Omental fat pad (tissue), 4 donors: ENCODE results near the gene PPP1R18. TPM values are rescaled to one million over a fixed set of nuclear protein-coding genes. Genes with fewer than 3 reads are reported as not detected.
"Not testable (repeated sequence)": the region's sequence is repeated elsewhere in the genome, so short reads cannot be mapped to it uniquely, and the experiment has no call there.

Experiments used
- ATAC-seq: fragments of 150-250 bp; one replicate; pipeline ENCODE4 v1.9.1; 2016; ENCODE audit warnings: mild to moderate bottlenecking, moderate library complexity; ENCODE audit not compliant: low FRiP score
- DNase-seq: peaks from one replicate; pipeline ENCODE4 v3.0.0-alpha.2; 2019; ENCODE audit warnings: low spot score
- CTCF ChIP-seq, 3 donors: fragments of 450-650 bp; IDR thresholded peaks; one replicate each; pipeline ENCODE4 v1.5.1; 2016 to 2017; ENCODE audit warnings: antibody characterized with exemption in 3 of 3, mild to moderate bottlenecking in 3 of 3, moderate library complexity in 2 of 3
- total RNA-seq, 4 donors: library from RNA; depleted of rRNA; stranded (reverse); fragments of >200 nt; gene quantifications; one replicate each; pipeline ENCODE4 v1.1.0, GENCODE V29; 2016

The PPP1R18 gene
- total RNA-seq, 4 donors from 2014 or later = 25.5 to 55.7 (median 43.4) TPM

GRCh38 chr6:30726506-30727413 lies 40.3 kb upstream of the PPP1R18 start:
- no peak for ATAC-seq
- TF ChIP-seq CTCF (IDR thresholded peaks at IDR 0.05) = no peak
- DNase-seq = no peak

GRCh38 chr6:30725713-30726505 lies 39.5 kb upstream of the PPP1R18 start:
- no peak for ATAC-seq
- no peak for DNase-seq
- no peak for TF ChIP-seq CTCF (IDR thresholded peaks at IDR 0.05)

- ATAC-seq (no peak), DNase-seq (no peak)
- TF ChIP-seq CTCF (IDR thresholded peaks at IDR 0.05) = no peak
Measured at GRCh38 chr6:30724906-30725667, 38.6 kb upstream of the PPP1R18 start.

GRCh38 chr6:30723843-30724741 lies 37.6 kb upstream of the PPP1R18 start:
- not testable (repeated sequence) for ATAC-seq, DNase-seq

- not testable (repeated sequence) for ATAC-seq, DNase-seq
Measured at GRCh38 chr6:30723159-30723842, 36.9 kb upstream of the PPP1R18 start.

- ATAC-seq (no peak), DNase-seq (peak; percentile 93)
- TF ChIP-seq CTCF (IDR thresholded peaks at IDR 0.05) = peak in 2 of 3 donors; percentile 98
Measured at GRCh38 chr6:30722280-30723112, 36.1 kb upstream of the PPP1R18 start.

GRCh38 chr6:30722025-30722279 lies 35.5 kb upstream of the PPP1R18 start:
- DNase-seq, ATAC-seq: not testable (repeated sequence)
